Measurements from ENCODE around the gene SLCO2A1.

The SLCO2A1 gene

DNA sequence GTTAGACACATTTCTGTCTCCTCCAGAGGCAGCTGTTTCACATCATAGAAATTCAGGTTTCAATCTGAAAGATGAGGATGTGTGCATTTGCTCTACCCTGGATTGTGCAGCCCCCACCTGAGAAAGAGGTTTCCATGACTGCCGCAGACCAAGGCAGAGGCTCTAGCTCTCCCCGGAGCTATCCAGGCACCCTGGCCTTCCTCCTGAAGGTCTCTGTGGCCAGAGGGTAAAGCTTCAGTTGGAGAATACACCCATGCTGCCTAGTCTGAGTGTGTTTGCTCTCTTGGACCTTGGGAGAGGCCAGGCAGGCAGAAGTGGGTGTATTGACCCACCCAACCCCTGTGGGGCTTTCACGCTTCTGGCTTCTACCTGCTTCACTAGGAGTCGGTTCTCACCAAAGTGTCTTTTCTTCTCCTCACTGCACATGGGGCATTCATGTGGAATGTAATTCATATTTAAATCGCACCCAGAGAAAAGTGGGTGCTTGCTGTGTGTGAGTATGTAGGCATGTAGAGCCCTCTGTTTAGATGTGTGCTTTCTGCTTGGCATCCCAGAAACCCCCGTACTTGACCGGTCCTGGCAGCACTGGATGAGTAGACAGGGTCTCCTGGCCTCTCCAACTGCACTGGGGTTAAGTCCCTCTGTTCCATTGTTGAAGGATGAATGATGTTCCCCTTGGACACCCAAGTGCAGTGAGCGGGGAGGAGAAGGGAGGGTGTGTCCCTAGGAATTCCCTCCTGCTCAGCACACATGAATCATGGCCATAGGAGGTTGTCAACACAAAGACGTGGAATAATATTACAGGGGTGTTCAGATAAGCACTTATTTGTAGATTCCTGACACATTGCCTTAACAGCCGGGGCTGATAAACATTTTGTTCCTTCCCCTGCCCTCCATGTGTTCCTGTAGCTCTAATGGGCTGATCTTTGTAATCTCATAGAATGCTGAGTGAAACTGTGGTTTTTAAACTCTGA, 113.8 kb downstream of the SLCO2A1 start:
- no peaks in the 10 kb centered on the region for H3F3A ChIP-seq (ENCODE audit: insufficient read depth)
- H3K4me2 ChIP-seq (ENCODE audit: low read depth, low read length, poor library complexity, severe bottlenecking) = no peak overlapping the region
- no peaks in the 10 kb centered on the region for H3K36me3 ChIP-seq (ENCODE audit: low read length)
- H3K4me3 ChIP-seq (ENCODE audit: insufficient read depth, low read length, poor library complexity, severe bottlenecking) = no peak overlapping the region
- H2AFZ ChIP-seq (ENCODE audit: low read depth, low read length, severe bottlenecking) = no peak overlapping the region
- no peaks in the 10 kb centered on the region for H3K9me2 ChIP-seq (replicated peaks; ENCODE audit: insufficient read depth, low read length)
- no peaks in the 10 kb centered on the region for H3K9me3 ChIP-seq (ENCODE audit: insufficient read depth, low read length)
- H3K27ac ChIP-seq (ENCODE audit: low read depth, low read length) = no peak overlapping the region
- no peaks in the 10 kb centered on the region for H3K79me2 ChIP-seq (ENCODE audit: insufficient read depth, low read length)
- H3K27me3 ChIP-seq (ENCODE audit: low read length) = no peaks in the 10 kb centered on the region
- no peak overlapping the region for H3K9ac ChIP-seq (ENCODE audit: low read length)
- no peaks in the 10 kb centered on the region for H4K20me1 ChIP-seq (ENCODE audit: low read depth, low read length)
- TF ChIP-seq EZH2phosphoT487 (conservative IDR thresholded peaks at IDR 0.05; ENCODE audit: low read length) = no peak
- TF ChIP-seq, protein P1, sequence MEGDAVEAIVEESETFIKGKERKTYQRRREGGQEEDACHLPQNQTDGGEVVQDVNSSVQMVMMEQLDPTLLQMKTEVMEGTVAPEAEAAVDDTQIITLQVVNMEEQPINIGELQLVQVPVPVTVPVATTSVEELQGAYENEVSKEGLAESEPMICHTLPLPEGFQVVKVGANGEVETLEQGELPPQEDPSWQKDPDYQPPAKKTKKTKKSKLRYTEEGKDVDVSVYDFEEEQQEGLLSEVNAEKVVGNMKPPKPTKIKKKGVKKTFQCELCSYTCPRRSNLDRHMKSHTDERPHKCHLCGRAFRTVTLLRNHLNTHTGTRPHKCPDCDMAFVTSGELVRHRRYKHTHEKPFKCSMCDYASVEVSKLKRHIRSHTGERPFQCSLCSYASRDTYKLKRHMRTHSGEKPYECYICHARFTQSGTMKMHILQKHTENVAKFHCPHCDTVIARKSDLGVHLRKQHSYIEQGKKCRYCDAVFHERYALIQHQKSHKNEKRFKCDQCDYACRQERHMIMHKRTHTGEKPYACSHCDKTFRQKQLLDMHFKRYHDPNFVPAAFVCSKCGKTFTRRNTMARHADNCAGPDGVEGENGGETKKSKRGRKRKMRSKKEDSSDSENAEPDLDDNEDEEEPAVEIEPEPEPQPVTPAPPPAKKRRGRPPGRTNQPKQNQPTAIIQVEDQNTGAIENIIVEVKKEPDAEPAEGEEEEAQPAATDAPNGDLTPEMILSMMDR (IDR thresholded peaks at IDR 0.05; ENCODE audit: insufficient read depth, low read length, poor library complexity, severe bottlenecking) = no peak

DNA sequence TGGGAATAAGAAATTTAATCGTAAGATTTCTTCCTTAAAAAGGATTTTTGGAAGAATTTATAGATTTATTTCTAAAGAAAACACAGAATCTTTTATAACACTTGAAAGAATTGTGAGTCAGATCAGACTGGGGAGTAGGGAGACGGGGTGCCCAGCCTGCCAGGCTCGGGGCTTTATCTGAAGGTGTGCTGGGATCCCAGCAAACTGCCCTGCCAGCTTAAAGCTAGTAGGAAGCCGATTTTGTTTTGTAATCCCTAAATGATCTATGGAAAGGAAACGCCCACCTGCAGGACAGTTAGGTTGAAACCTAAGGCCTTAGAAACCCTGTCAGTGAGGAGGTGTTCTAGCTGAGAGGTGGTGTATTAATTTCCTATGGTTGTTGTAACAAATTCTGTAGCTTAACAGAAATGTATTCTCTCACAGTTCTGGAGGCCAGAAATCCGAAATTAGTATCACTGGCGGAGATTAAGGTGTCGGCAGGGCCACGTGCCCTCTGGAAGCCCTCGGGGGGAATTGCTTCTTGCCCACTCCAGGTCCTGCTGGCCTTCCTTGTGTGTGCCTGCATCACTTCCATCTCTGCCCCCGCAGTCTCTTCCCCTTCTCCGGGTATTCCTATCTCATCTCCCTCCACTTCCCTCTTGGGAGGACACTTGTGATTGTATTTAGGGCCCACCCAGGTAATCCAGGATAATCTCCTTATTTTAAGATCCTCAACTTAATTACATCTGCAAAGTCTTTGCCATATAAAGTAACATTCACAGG, 114.7 kb downstream of the SLCO2A1 start:
- TF ChIP-seq EZH2phosphoT487 (conservative IDR thresholded peaks at IDR 0.05; ENCODE audit: low read length) = no peak
- TF ChIP-seq, protein P1 (IDR thresholded peaks at IDR 0.05; ENCODE audit: insufficient read depth, low read length, poor library complexity, severe bottlenecking) = no peak

DNA sequence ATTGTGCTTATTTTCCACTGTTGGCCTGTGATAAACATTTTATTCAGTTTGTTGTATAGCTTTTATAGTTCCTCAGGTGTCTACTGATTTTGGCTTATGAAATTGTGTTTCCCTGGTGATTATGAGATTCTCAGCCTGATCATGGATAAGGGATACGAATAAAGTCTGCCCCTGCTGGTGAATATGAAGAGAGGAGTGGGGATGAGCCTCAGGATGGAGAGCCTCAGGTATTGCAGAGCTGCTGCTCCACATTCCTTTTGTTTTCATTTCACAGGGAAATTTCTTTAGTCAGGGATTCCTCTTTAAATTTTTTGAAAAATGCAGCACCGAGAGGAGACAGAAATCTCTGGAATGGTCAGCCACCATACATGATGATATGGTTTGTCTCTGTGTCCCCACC, 119.3 kb downstream of the SLCO2A1 start:
- Histone ChIP-seq H3K9me3 (ENCODE audit: insufficient read depth, low read length) (no peaks in the 10 kb centered on the region), H4K20me1 (ENCODE audit: low read depth, low read length) (no peaks in the 10 kb centered on the region), H3K79me2 (ENCODE audit: insufficient read depth, low read length) (no peaks in the 10 kb centered on the region), H3K27ac (ENCODE audit: low read depth, low read length) (no peak overlapping the region), H3K9me2 (replicated peaks; ENCODE audit: insufficient read depth, low read length) (no peaks in the 10 kb centered on the region), H3K4me3 (ENCODE audit: insufficient read depth, low read length, poor library complexity, severe bottlenecking) (no peak overlapping the region), H3F3A (ENCODE audit: insufficient read depth) (no peaks in the 10 kb centered on the region), H3K27me3 (ENCODE audit: low read length) (no peaks in the 10 kb centered on the region), H3K4me2 (ENCODE audit: low read depth, low read length, poor library complexity, severe bottlenecking) (no peak overlapping the region), H3K36me3 (ENCODE audit: low read length) (no peaks in the 10 kb centered on the region; the same call in 1 of the 2 replicates), H3K9ac (ENCODE audit: low read length) (no peak overlapping the region), H2AFZ (ENCODE audit: low read depth, low read length, severe bottlenecking) (no peak overlapping the region)
- TF ChIP-seq, protein P1 (IDR thresholded peaks at IDR 0.05; ENCODE audit: insufficient read depth, low read length, poor library complexity, severe bottlenecking) = no peak
- no peak for TF ChIP-seq EZH2phosphoT487 (conservative IDR thresholded peaks at IDR 0.05; ENCODE audit: low read length)

More for the DNA sequence above, 114.7 kb downstream of the SLCO2A1 start:
- Histone ChIP-seq H3K4me3 (ENCODE audit: insufficient read depth, low read length, poor library complexity, severe bottlenecking) (no peak overlapping the region), H3K79me2 (ENCODE audit: insufficient read depth, low read length) (no peaks in the 10 kb centered on the region), H3K9me3 (ENCODE audit: insufficient read depth, low read length) (no peaks in the 10 kb centered on the region), H2AFZ (ENCODE audit: low read depth, low read length, severe bottlenecking) (no peak overlapping the region), H3K4me2 (ENCODE audit: low read depth, low read length, poor library complexity, severe bottlenecking) (no peak overlapping the region), H3K9me2 (replicated peaks; ENCODE audit: insufficient read depth, low read length) (no peaks in the 10 kb centered on the region), H3K36me3 (ENCODE audit: low read length) (no peaks in the 10 kb centered on the region), H3K27ac (ENCODE audit: low read depth, low read length) (no peak overlapping the region), H3F3A (ENCODE audit: insufficient read depth) (no peaks in the 10 kb centered on the region), H3K27me3 (ENCODE audit: low read length) (no peaks in the 10 kb centered on the region), H3K9ac (ENCODE audit: low read length) (no peak overlapping the region), H4K20me1 (ENCODE audit: low read depth, low read length) (no peaks in the 10 kb centered on the region)

Measured in SU-DHL-6 (cell line).